ENCODE data around the gene FHOD3. TPM values are rescaled to one million over a fixed set of nuclear protein-coding genes. Genes with fewer than 3 reads are reported as not detected.

Gene FHOD3
- total RNA-seq, 4 donors from 2014 or later: 0.26 to 13.8 (median 4.9) TPM; not detected in 1

- Histone ChIP-seq H3K4me3 (no peak overlapping the region), H3K4me1 (no peaks in the 10 kb centered on the region), H3K9me3 (no peaks in the 10 kb centered on the region), H3K27ac (no peak overlapping the region), H3K27me3 (no peaks in the 10 kb centered on the region), H3K36me3 (no peaks in the 10 kb centered on the region)
- intact Hi-C loops (cut with DNase I; ENCODE audit: low total_unique reads): no loop called here
- TF ChIP-seq POLR2A (IDR thresholded peaks at IDR 0.05): no peak
- TF ChIP-seq, protein P1, sequence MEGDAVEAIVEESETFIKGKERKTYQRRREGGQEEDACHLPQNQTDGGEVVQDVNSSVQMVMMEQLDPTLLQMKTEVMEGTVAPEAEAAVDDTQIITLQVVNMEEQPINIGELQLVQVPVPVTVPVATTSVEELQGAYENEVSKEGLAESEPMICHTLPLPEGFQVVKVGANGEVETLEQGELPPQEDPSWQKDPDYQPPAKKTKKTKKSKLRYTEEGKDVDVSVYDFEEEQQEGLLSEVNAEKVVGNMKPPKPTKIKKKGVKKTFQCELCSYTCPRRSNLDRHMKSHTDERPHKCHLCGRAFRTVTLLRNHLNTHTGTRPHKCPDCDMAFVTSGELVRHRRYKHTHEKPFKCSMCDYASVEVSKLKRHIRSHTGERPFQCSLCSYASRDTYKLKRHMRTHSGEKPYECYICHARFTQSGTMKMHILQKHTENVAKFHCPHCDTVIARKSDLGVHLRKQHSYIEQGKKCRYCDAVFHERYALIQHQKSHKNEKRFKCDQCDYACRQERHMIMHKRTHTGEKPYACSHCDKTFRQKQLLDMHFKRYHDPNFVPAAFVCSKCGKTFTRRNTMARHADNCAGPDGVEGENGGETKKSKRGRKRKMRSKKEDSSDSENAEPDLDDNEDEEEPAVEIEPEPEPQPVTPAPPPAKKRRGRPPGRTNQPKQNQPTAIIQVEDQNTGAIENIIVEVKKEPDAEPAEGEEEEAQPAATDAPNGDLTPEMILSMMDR (IDR thresholded peaks at IDR 0.05): no peak
- no peak for DNase-seq
Measured at GRCh38 chr18:36501100-36501499, 203.6 kb downstream of the FHOD3 start.

DNA sequence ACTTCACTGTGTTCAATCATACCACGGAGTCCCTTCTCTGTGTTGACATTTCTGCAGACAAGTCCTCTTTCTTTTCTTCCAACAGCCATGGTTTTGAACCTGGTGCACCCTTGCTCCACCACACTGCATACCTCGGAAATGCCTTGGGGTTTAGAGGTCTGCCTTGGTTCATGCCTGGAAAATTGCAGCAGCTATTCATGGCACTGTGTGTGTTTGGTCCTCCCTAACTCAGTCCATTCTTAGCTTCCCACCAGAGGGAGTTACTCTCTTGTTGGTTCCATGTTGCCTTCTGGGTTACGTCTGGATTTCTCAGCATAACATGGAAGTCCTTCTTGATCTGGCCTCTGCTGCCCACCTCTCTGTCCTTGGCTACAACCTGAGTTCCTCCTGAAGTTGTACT lies 206.0 kb downstream of the FHOD3 start:
- intact Hi-C loops (cut with DNase I; ENCODE audit: low total_unique reads): no loop called here
- no peaks in the 10 kb centered on the region for H3K4me1 ChIP-seq
- TF ChIP-seq, protein P1 (IDR thresholded peaks at IDR 0.05): no peak
- no peak for TF ChIP-seq POLR2A (IDR thresholded peaks at IDR 0.05)
- H3K9me3 ChIP-seq: no peaks in the 10 kb centered on the region
- no peaks in the 10 kb centered on the region for H3K27me3 ChIP-seq
- no peak overlapping the region for H3K27ac ChIP-seq
- H3K36me3 ChIP-seq: no peaks in the 10 kb centered on the region
- H3K4me3 ChIP-seq: no peak overlapping the region
- DNase-seq: no peak

- intact Hi-C loops (cut with DNase I; ENCODE audit: low total_unique reads): no loop called here
- TF ChIP-seq, protein P1 (IDR thresholded peaks at IDR 0.05): no peak
- no peak for TF ChIP-seq POLR2A (IDR thresholded peaks at IDR 0.05)
Measured at GRCh38 chr18:36504928-36505327, 207.4 kb downstream of the FHOD3 start.

GRCh38 chr18:36505665-36506064 lies 208.2 kb downstream of the FHOD3 start:
- Histone ChIP-seq H3K27ac (no peak overlapping the region), H3K4me1 (no peaks in the 10 kb centered on the region), H3K4me3 (no peak overlapping the region), H3K27me3 (no peaks in the 10 kb centered on the region), H3K36me3 (no peaks in the 10 kb centered on the region), H3K9me3 (no peaks in the 10 kb centered on the region)
- TF ChIP-seq POLR2A (IDR thresholded peaks at IDR 0.05): no peak
- TF ChIP-seq, protein P1 (IDR thresholded peaks at IDR 0.05): no peak
- intact Hi-C loops (cut with DNase I; ENCODE audit: low total_unique reads): no loop called here
- DNase-seq: no peak

More at GRCh38 chr18:36504928-36505327, 207.4 kb downstream of the FHOD3 start:
- Histone ChIP-seq H3K4me3 (no peak overlapping the region), H3K4me1 (no peaks in the 10 kb centered on the region), H3K27me3 (no peaks in the 10 kb centered on the region), H3K27ac (no peak overlapping the region), H3K9me3 (no peaks in the 10 kb centered on the region), H3K36me3 (no peaks in the 10 kb centered on the region)
- DNase-seq: no peak

DNA sequence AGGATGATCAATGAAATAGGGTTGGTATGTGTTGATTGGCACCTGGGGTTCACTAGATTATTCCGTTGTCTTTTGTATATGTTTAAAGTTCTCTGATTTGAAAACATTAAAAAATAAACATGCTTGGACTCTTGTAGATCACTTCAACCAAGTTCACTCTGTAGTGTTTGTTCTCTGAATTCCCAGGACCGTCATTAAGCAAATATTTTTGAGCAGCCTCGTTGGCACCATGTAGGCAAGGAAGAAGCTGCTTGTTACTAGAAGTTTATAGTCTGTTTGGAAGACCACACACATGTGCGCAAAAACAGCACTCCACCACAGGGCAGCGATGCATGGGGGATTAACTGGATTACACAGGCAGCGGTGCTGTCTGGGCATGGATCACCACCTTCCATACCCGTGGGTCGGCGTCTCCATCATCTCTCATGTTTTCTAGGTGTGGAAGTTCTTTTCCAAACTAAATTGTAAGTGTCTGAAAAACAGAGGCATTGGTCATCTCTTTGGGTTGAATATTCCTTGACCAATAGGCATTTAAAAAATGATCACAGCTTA lies 212.2 kb downstream of the FHOD3 start:
- H3K4me3 ChIP-seq: no peak overlapping the region
- no peak for TF ChIP-seq POLR2A (IDR thresholded peaks at IDR 0.05)
- TF ChIP-seq, protein P1 (IDR thresholded peaks at IDR 0.05): no peak
- no peaks in the 10 kb centered on the region for H3K4me1 ChIP-seq
- no peak for DNase-seq
- intact Hi-C loops (cut with DNase I; ENCODE audit: low total_unique reads): no loop called here
- H3K9me3 ChIP-seq: no peaks in the 10 kb centered on the region
- H3K27ac ChIP-seq: no peak overlapping the region
- H3K27me3 ChIP-seq: no peaks in the 10 kb centered on the region
- H3K36me3 ChIP-seq: no peaks in the 10 kb centered on the region

Measured in uterus (tissue), 4 donors.